Transverse colon (tissue), 4 donors: ENCODE results near the gene ADRB1. TPM values are rescaled to one million over a fixed set of nuclear protein-coding genes. Genes with fewer than 3 reads are reported as not detected.

Source experiments
- DNase-seq: peaks from one replicate; pipeline ENCODE4 v3.0.0-alpha.2; 2019
- H3K27ac ChIP-seq, 4 donors: fragments of 200-600 bp; sonication (generic); 2 replicates each; pipeline ENCODE4 v1.5.1; 2016 to 2018; ENCODE audit warnings: inconsistent platforms in 4 of 4
- H3K27me3 ChIP-seq: fragments of 200-600 bp; sonication (generic); 2 replicates; pipeline ENCODE4 v1.5.1; 2017; ENCODE audit warnings: inconsistent platforms
- H3K36me3 ChIP-seq, 4 donors: fragments of 200-600 bp; sonication (generic); 2 replicates each; pipeline ENCODE4 v1.5.1; 2017 to 2019; ENCODE audit warnings: inconsistent platforms in 4 of 4
- H3K4me1 ChIP-seq, 4 donors: fragments of 200-600 bp; sonication (generic); 2 replicates each; pipeline ENCODE4 v1.5.1; 2017 to 2020; ENCODE audit warnings: inconsistent platforms in 4 of 4
- H3K4me3 ChIP-seq, 4 donors: fragments of 200-600 bp; sonication (generic); 1 replicate in 1 of 4; 2 replicates in 3 of 4; pipeline versions ENCODE4 v1.5.1 to v1.6.1; 2017 to 2019; ENCODE audit warnings: inconsistent platforms in 4 of 4
- H3K9me3 ChIP-seq, 2 donors: fragments of 200-600 bp; sonication (generic); 2 replicates each; pipeline ENCODE4 v1.5.1; 2017 to 2019; ENCODE audit warnings: inconsistent platforms in 2 of 2
- CTCF ChIP-seq, 5 experiments: fragments of 200-600 bp in 3 of 5; fragments of 450-650 bp in 2 of 5; sonication (generic) in 3 of 5; IDR thresholded peaks; 1 replicate in 2 of 5; 2 replicates in 3 of 5; pipeline ENCODE4 v1.5.1; 2016 to 2017; ENCODE audit warnings: antibody characterized with exemption in 5 of 5, inconsistent platforms in 3 of 5, mild to moderate bottlenecking in 2 of 5, moderate library complexity in 1 of 5
- EP300 ChIP-seq: sonication (generic); formaldehyde crosslinking; IDR thresholded peaks from one replicate; pipeline ENCODE4 v1.6.1; 2017; ENCODE audit warnings: antibody characterized with exemption, low read depth
- POLR2A ChIP-seq: fragments of 450-650 bp; IDR thresholded peaks from one replicate; pipeline ENCODE4 v1.6.1; 2016; ENCODE audit warnings: antibody characterized with exemption, mild to moderate bottlenecking, moderate library complexity
- POLR2AphosphoS5 ChIP-seq, 3 donors: sonication (generic); formaldehyde crosslinking; IDR thresholded peaks; one replicate each; pipeline ENCODE4 v1.6.1; 2016; ENCODE audit warnings: antibody characterized with exemption in 3 of 3
- WGBS, 2 donors: methylation state at CpG; one replicate each; pipeline ENCODE4 v1.1.5; 2018; ENCODE audit warnings: low coverage in 1 of 2; 5-methylcytosine and 5-hydroxymethylcytosine counted together
- in situ Hi-C, 4 donors: fragments of 200-750 bp; cut with MboI; loops; one replicate each; pipeline versions ENCODE4 v1.15.0 to v1.15.1; 2017; ENCODE audit warnings: low sequenced_read_pairs in 3 of 4, low pct_ligation_motif_present in 1 of 4, low pct_unique_long_range_greater_than_20kb in 1 of 4
- intact Hi-C: fragments of 100-400 bp; cut with DNase I; formaldehyde crosslinking; loops from one replicate; pipeline ENCODE4 v1.15.1; 2023; ENCODE audit warnings: low total_unique reads
- total RNA-seq, 4 donors: library from RNA; depleted of rRNA; stranded (reverse); fragments of >200 nt; gene quantifications; one replicate each; pipeline ENCODE4 v1.1.0, GENCODE V29; 2016

ADRB1 gene
- total RNA-seq, 4 donors from 2014 or later, result 1.2 to 1.9 (median 1.4) TPM; not detected in 1

GRCh38 chr10:114010316-114010715 is 33.4 kb upstream of the ADRB1 start:
- WGBS, 2 donors, result 75 to 81% methylated on average over 2 of the region's 2 CpGs
- no peak for TF ChIP-seq CTCF (IDR thresholded peaks at IDR 0.05)
- TF ChIP-seq EP300, result no peak
- no peak for TF ChIP-seq POLR2A
- TF ChIP-seq POLR2AphosphoS5 (IDR thresholded peaks at IDR 0.05), result no peak
- Histone ChIP-seq H3K36me3 (no peaks in the 10 kb centered on the region), H3K4me1 (no peaks in the 10 kb centered on the region), H3K27ac (no peak overlapping the region), H3K9me3 (no peaks in the 10 kb centered on the region), H3K4me3 (no peak overlapping the region), H3K27me3 (no peaks in the 10 kb centered on the region)
- intact Hi-C loops, result loop anchor here (10.0 kb wide), 1 partner anchor 1694 kb away; no protein-coding TSS in a partner anchor
- DNase-seq, result no peak
- in situ Hi-C loops, result no loop called here

- no peak for DNase-seq
- intact Hi-C loops (loop anchor here (10.0 kb wide), 1 partner anchor 1692 kb away; no protein-coding TSS in a partner anchor), in situ Hi-C loops (no loop called here)
- no peak for TF ChIP-seq POLR2A
- TF ChIP-seq CTCF (IDR thresholded peaks at IDR 0.05), result no peak
- TF ChIP-seq POLR2AphosphoS5 (IDR thresholded peaks at IDR 0.05), result no peak
- TF ChIP-seq EP300, result no peak
- Histone ChIP-seq H3K36me3 (no peaks in the 10 kb centered on the region), H3K4me1 (no peaks in the 10 kb centered on the region), H3K27ac (no peak overlapping the region), H3K27me3 (no peaks in the 10 kb centered on the region), H3K4me3 (no peak overlapping the region), H3K9me3 (no peaks in the 10 kb centered on the region)
- WGBS, 2 donors, result 91% methylated on average over 8 of the region's 8 CpGs; no CpG with 5 or more reads in 1 of the 2 donors
These were observed 31.0 kb upstream of the ADRB1 start for GRCh38 chr10:114012650-114013049.

GRCh38 chr10:114015708-114016107 is 28.0 kb upstream of the ADRB1 start:
- no peak for TF ChIP-seq POLR2AphosphoS5 (IDR thresholded peaks at IDR 0.05)
- TF ChIP-seq CTCF (IDR thresholded peaks at IDR 0.05), result no peak
- TF ChIP-seq EP300, result no peak
- TF ChIP-seq POLR2A, result no peak
- H3K9me3 ChIP-seq, result no peaks in the 10 kb centered on the region
- no peaks in the 10 kb centered on the region for H3K36me3 ChIP-seq
- in situ Hi-C loops, result no loop called here
- no peak overlapping the region for H3K4me3 ChIP-seq
- intact Hi-C loops, result loop anchor here (10.0 kb wide), 1 partner anchor 1689 kb away; no protein-coding TSS in a partner anchor
- H3K27ac ChIP-seq, result no peak overlapping the region
- 44 to 47% methylated on average over 1 of the region's 1 CpG for WGBS, 2 donors
- no peaks in the 10 kb centered on the region for H3K27me3 ChIP-seq
- no peaks in the 10 kb centered on the region for H3K4me1 ChIP-seq
- no peak for DNase-seq

- Histone ChIP-seq H3K36me3 (no peaks in the 10 kb centered on the region), H3K27me3 (no peaks in the 10 kb centered on the region), H3K27ac (no peak overlapping the region), H3K4me3 (no peak overlapping the region), H3K4me1 (no peaks in the 10 kb centered on the region), H3K9me3 (no peaks in the 10 kb centered on the region)
- 80% methylated on average over 6 of the region's 6 CpGs; no CpG with 5 or more reads in 1 of the 2 donors for WGBS, 2 donors
- TF ChIP-seq EP300 (no peak), POLR2AphosphoS5 (IDR thresholded peaks at IDR 0.05) (no peak), CTCF (IDR thresholded peaks at IDR 0.05) (no peak), POLR2A (no peak)
- no peak for DNase-seq
- intact Hi-C loops, result loop anchor here (10.0 kb wide), 1 partner anchor 1688 kb away; no protein-coding TSS in a partner anchor
- in situ Hi-C loops, result no loop called here
These were observed 26.4 kb upstream of the ADRB1 start for GRCh38 chr10:114017271-114017670.
